WTC11 (cell line): ENCODE measurements around the gene CDKN3. TPM values are rescaled to one million over a fixed set of nuclear protein-coding genes. Genes with fewer than 3 reads are reported as not detected.

Source experiments
- ATAC-seq: fragments of 200-7000 bp; cut with Tn5 transposase; 2 replicates; pipeline ENCODE4 v1.10.0; 2021; ENCODE audit warnings: mild to moderate bottlenecking, moderate library complexity
- CTCF ChIA-PET: fragments of 300-600 bp; sonication (Branson Sonifier 250); formaldehyde crosslinking; loops from one replicate; lab custom pipeline; 2021; ENCODE audit warnings: antibody characterized with exemption; lab: Charles Lee
- POLR2A ChIA-PET: fragments of 350-600 bp; sonication (Branson Sonifier 250); formaldehyde crosslinking; loops from one replicate; lab custom pipeline; 2021; ENCODE audit warnings: antibody characterized with exemption; lab: Charles Lee
- DNase-seq: peaks from one replicate; pipeline ENCODE4 v3.0.0; 2021; ENCODE audit warnings: low spot score
- H3K27ac Mint-ChIP-seq: 2 replicates; pipeline ENCODE4 v1.8.0; 2021; ENCODE audit warnings: mixed read lengths
- H3K27me3 Mint-ChIP-seq: 2 replicates; pipeline ENCODE4 v1.8.0; 2021; ENCODE audit warnings: low read depth, mild to moderate bottlenecking, moderate library complexity, mixed read lengths
- H3K36me3 Mint-ChIP-seq: 2 replicates; pipeline ENCODE4 v1.8.0; 2021; ENCODE audit warnings: mixed read lengths
- H3K4me1 Mint-ChIP-seq: 2 replicates; pipeline ENCODE4 v1.8.0; 2022; ENCODE audit warnings: mixed read lengths
- H3K4me3 Mint-ChIP-seq: 2 replicates; pipeline ENCODE4 v1.8.0; 2021; ENCODE audit warnings: mild to moderate bottlenecking, moderate library complexity, mixed read lengths
- H3K9me3 Mint-ChIP-seq: 2 replicates; pipeline ENCODE4 v1.8.0; 2021; ENCODE audit warnings: mixed read lengths
- ETV6 ChIP-seq: sonication (generic); formaldehyde crosslinking; IDR thresholded peaks from 2 replicates; pipeline ENCODE4 v1.8.1; 2022; ENCODE audit warnings: mild to moderate bottlenecking, missing genetic modification reagents
- FOXP1 ChIP-seq: sonication (generic); formaldehyde crosslinking; IDR thresholded peaks from 2 replicates; pipeline ENCODE4 v1.8.0; 2022; ENCODE audit warnings: missing genetic modification reagents, mild to moderate bottlenecking, moderate library complexity, borderline replicate concordance
- GABPB1 ChIP-seq: sonication (generic); formaldehyde crosslinking; IDR thresholded peaks from 2 replicates; pipeline ENCODE4 v1.8.1; 2023; ENCODE audit warnings: mild to moderate bottlenecking, missing genetic modification reagents
- IRF2 ChIP-seq: sonication (generic); formaldehyde crosslinking; IDR thresholded peaks from 2 replicates; pipeline ENCODE4 v1.8.0; 2022; ENCODE audit warnings: low read depth, missing genetic modification reagents, borderline replicate concordance
- MXD4 ChIP-seq: fragments of 250-450 bp; sonication (Bioruptor Pico); IDR thresholded peaks from 2 replicates; pipeline ENCODE4 v1.8.0; 2021; ENCODE audit warnings: mild to moderate bottlenecking, moderate library complexity, borderline replicate concordance
- NFATC4 ChIP-seq: fragments of 250-450 bp; sonication (Bioruptor Pico); IDR thresholded peaks from 2 replicates; pipeline ENCODE4 v1.9.0; 2021; ENCODE audit warnings: mild to moderate bottlenecking
- NFYB ChIP-seq: sonication (generic); formaldehyde crosslinking; conservative IDR thresholded peaks from 2 replicates; pipeline ENCODE4 v1.8.0; 2022; ENCODE audit warnings: low read depth, missing genetic modification reagents
- NR2C2 ChIP-seq: sonication (generic); formaldehyde crosslinking; IDR thresholded peaks from 2 replicates; pipeline ENCODE4 v1.8.0; 2022; ENCODE audit warnings: mild to moderate bottlenecking, missing genetic modification reagents
- SP1 ChIP-seq: sonication (generic); formaldehyde crosslinking; conservative IDR thresholded peaks from 2 replicates; pipeline ENCODE4 v1.8.1; 2022; ENCODE audit warnings: missing genetic modification reagents
- TEAD1 ChIP-seq: sonication (generic); formaldehyde crosslinking; IDR thresholded peaks from 2 replicates; pipeline ENCODE4 v1.8.0; 2022; ENCODE audit warnings: mild to moderate bottlenecking, missing genetic modification reagents
- ZNF121 ChIP-seq: sonication (generic); formaldehyde crosslinking; IDR thresholded peaks from 2 replicates; pipeline ENCODE4 v1.8.0; 2023; ENCODE audit warnings: missing genetic modification reagents
- ZNF317 ChIP-seq: sonication (generic); formaldehyde crosslinking; IDR thresholded peaks from 2 replicates; pipeline ENCODE4 v1.8.1; 2023; ENCODE audit warnings: low read depth, mild to moderate bottlenecking, moderate library complexity, missing genetic modification reagents, borderline replicate concordance
- total RNA-seq: library from RNA; stranded (reverse); gene quantifications from 3 replicates; pipeline ENCODE4 v1.2.3, GENCODE V29; 2021
- TF ChIP-seq, protein P1 (sequence below): sonication (generic); formaldehyde crosslinking; IDR thresholded peaks from 2 replicates; pipeline ENCODE4 v1.8.0; 2022; ENCODE audit warnings: mild to moderate bottlenecking, missing genetic modification reagents
- TF ChIP-seq, protein P2 (sequence below): sonication (generic); formaldehyde crosslinking; IDR thresholded peaks from 2 replicates; pipeline ENCODE4 v1.8.1; 2022; ENCODE audit warnings: mild to moderate bottlenecking, missing genetic modification reagents, moderate library complexity, borderline replicate concordance
- TF ChIP-seq, protein P3 (sequence below): fragments of 250-450 bp; sonication (Bioruptor Pico); IDR thresholded peaks from 2 replicates; pipeline ENCODE4 v1.8.0; 2021; ENCODE audit warnings: mild to moderate bottlenecking
- TF ChIP-seq, protein P4 (sequence below): sonication (generic); formaldehyde crosslinking; conservative IDR thresholded peaks from 2 replicates; pipeline ENCODE4 v1.8.1; 2023; ENCODE audit warnings: mild to moderate bottlenecking, low read depth, missing genetic modification reagents, moderate library complexity

Gene CDKN3
- total RNA-seq, 1 experiment from 2014 or later: 55.4 TPM

DNA sequence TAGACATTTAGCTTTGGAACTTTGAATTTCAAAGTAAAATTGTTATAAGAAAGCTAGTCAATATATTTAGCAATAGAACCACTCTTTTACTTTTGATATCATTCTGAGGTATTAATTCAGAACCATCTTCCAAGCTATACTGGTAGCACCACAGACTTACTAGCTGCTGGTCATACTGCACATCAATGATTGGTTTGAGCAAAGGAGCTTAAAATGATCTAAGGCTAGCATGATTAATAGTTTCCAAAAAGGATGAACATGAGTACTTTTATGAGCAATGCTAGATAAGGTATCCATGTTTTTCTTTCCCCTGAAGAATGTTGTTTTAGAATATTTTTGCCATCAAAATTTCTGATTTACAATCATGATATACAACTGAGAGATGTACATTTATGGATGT, 27.2 kb downstream of the CDKN3 start (continued):
- TF ChIP-seq, protein P1, sequence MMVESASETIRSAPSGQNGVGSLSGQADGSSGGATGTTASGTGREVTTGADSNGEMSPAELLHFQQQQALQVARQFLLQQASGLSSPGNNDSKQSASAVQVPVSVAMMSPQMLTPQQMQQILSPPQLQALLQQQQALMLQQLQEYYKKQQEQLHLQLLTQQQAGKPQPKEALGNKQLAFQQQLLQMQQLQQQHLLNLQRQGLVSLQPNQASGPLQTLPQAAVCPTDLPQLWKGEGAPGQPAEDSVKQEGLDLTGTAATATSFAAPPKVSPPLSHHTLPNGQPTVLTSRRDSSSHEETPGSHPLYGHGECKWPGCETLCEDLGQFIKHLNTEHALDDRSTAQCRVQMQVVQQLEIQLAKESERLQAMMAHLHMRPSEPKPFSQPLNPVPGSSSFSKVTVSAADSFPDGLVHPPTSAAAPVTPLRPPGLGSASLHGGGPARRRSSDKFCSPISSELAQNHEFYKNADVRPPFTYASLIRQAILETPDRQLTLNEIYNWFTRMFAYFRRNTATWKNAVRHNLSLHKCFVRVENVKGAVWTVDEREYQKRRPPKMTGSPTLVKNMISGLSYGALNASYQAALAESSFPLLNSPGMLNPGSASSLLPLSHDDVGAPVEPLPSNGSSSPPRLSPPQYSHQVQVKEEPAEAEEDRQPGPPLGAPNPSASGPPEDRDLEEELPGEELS (CRISPR knock-in tag): no peak
- TF ChIP-seq, protein P2, sequence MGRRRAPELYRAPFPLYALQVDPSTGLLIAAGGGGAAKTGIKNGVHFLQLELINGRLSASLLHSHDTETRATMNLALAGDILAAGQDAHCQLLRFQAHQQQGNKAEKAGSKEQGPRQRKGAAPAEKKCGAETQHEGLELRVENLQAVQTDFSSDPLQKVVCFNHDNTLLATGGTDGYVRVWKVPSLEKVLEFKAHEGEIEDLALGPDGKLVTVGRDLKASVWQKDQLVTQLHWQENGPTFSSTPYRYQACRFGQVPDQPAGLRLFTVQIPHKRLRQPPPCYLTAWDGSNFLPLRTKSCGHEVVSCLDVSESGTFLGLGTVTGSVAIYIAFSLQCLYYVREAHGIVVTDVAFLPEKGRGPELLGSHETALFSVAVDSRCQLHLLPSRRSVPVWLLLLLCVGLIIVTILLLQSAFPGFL (CRISPR knock-in tag): no peak
- TF ChIP-seq NFYB (CRISPR knock-in tag) (no peak), ETV6 (CRISPR knock-in tag) (no peak)

DNA sequence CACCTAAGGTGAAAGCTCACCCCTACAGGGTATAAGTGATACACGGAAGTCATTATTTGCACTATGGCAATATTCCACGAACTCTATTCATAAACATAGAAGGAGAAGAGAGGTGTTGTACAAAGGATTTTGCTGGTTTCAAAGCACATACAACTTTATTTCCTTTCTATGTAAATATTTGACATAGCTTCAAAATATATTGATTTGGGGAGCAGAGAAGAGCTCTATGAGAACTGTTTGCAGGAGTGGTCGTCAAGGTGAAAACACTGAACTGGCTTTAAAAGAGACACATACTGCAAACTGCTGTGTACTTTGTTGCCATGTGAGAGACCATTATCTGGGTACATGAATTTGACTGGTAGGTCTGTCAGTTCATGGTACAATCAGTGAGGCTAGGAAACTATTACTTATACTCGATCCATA, 27.7 kb downstream of the CDKN3 start:
- DNase-seq: no peak
- H3K27me3 Mint-ChIP-seq: no peaks in the 10 kb centered on the region; the same call in 1 of the 2 replicates
- H3K4me3 Mint-ChIP-seq: no peak overlapping the region
- ATAC-seq: no peak
- POLR2A ChIA-PET: no interaction called here
- no peak overlapping the region for H3K27ac Mint-ChIP-seq
- H3K4me1 Mint-ChIP-seq: peaks cover 5% of the 10 kb centered on the region
- H3K36me3 Mint-ChIP-seq: peaks cover 34% of the 10 kb centered on the region
- no peaks in the 10 kb centered on the region for H3K9me3 Mint-ChIP-seq
- no peak for TF ChIP-seq NFATC4 (CRISPR knock-in tag)
- 0 out of 2 replicates have a peak, but pooled peaks have one; percentile 11 for TF ChIP-seq GABPB1 (CRISPR knock-in tag)
- TF ChIP-seq, all 79 proteins: peak for 1
- CTCF ChIA-PET: interaction anchor here (2.6 kb wide), 1 partner anchor 58 kb away, joined by 14 read pairs; no protein-coding TSS in a partner anchor

DNA sequence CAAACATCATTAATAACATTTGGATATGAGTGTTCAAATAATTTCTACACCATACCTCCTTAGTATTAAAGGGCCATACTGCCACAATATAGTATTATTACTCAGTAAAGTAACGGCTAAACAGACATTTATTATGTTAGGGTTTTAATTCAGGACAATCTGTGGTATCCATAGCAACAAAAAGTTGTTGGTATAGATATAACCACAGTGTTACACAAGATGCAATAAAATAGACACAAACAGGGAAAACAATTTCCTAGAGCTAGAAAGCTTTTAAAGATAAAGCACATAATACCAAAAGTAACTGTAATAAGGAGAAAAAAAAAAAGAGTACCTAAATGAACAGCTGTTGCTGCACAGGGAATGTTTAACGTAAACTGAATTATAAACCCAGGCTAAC, 28.3 kb downstream of the CDKN3 start:
- ATAC-seq (no peak), DNase-seq (no peak)
- Mint-ChIP-seq H3K4me1 (peaks cover 5% of the 10 kb centered on the region), H3K4me3 (no peak overlapping the region), H3K27ac (no peak overlapping the region), H3K36me3 (peaks cover 40% of the 10 kb centered on the region), H3K27me3 (no peaks in the 10 kb centered on the region; the same call in 1 of the 2 replicates), H3K9me3 (no peaks in the 10 kb centered on the region)
- CTCF ChIA-PET: interaction anchor here (2.6 kb wide), 1 partner anchor 58 kb away, joined by 14 read pairs; no protein-coding TSS in a partner anchor
- TF ChIP-seq FOXP1 (CRISPR knock-in tag) (no peak), ZNF317 (CRISPR knock-in tag) (no peak)
- POLR2A ChIA-PET: no interaction called here

DNA sequence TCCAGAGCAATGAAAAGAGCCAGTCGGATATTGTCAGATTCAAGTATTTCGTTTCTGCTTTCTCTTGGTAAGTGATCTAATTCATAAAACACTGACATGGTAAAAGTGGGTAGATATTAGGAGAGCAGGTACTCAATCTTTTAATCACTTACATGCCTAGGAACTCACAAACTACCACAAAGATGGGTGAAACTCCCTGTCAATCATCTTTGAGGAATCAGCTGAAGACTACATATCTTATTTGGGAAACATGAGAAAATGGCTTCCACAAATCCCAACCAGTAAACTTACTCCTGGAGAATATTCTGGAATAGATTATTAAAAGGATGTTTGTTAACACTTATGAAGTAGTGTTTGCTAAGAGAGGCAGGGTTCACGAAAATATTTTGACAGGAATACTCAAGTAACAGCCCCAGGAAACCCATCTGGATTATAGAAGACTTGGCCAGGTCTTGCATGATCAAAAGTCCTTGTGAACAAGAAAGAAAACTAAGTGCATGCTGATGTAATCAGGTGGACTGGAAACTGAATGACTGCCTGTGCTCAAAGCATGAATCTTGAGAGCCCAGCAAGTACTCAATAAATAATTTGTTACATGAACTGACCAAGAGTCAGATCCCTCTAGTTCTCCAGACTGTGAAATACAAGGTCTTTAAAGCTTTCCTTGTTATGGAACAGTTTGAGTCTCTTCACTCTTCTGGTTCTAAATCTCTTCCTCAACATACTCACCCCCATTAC, 28.9 kb downstream of the CDKN3 start:
- CTCF ChIA-PET: no interaction called here
- Mint-ChIP-seq H3K4me3 (no peak overlapping the region), H3K36me3 (peaks cover 46% of the 10 kb centered on the region)
- DNase-seq: no peak
- TF ChIP-seq, protein P1 (CRISPR knock-in tag): no peak
- TF ChIP-seq, protein P3, sequence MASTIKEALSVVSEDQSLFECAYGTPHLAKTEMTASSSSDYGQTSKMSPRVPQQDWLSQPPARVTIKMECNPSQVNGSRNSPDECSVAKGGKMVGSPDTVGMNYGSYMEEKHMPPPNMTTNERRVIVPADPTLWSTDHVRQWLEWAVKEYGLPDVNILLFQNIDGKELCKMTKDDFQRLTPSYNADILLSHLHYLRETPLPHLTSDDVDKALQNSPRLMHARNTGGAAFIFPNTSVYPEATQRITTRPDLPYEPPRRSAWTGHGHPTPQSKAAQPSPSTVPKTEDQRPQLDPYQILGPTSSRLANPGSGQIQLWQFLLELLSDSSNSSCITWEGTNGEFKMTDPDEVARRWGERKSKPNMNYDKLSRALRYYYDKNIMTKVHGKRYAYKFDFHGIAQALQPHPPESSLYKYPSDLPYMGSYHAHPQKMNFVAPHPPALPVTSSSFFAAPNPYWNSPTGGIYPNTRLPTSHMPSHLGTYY: no peak
- TF ChIP-seq GABPB1 (CRISPR knock-in tag) (no peak), IRF2 (CRISPR knock-in tag) (no peak), NFATC4 (CRISPR knock-in tag) (no peak), NR2C2 (CRISPR knock-in tag) (no peak), MXD4 (no peak), ZNF121 (CRISPR knock-in tag) (no peak), TEAD1 (CRISPR knock-in tag) (no peak), SP1 (CRISPR knock-in tag) (no peak)
- TF ChIP-seq, protein P4, sequence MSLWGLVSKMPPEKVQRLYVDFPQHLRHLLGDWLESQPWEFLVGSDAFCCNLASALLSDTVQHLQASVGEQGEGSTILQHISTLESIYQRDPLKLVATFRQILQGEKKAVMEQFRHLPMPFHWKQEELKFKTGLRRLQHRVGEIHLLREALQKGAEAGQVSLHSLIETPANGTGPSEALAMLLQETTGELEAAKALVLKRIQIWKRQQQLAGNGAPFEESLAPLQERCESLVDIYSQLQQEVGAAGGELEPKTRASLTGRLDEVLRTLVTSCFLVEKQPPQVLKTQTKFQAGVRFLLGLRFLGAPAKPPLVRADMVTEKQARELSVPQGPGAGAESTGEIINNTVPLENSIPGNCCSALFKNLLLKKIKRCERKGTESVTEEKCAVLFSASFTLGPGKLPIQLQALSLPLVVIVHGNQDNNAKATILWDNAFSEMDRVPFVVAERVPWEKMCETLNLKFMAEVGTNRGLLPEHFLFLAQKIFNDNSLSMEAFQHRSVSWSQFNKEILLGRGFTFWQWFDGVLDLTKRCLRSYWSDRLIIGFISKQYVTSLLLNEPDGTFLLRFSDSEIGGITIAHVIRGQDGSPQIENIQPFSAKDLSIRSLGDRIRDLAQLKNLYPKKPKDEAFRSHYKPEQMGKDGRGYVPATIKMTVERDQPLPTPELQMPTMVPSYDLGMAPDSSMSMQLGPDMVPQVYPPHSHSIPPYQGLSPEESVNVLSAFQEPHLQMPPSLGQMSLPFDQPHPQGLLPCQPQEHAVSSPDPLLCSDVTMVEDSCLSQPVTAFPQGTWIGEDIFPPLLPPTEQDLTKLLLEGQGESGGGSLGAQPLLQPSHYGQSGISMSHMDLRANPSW (CRISPR knock-in tag): no peak
- TF ChIP-seq, protein P2 (CRISPR knock-in tag): no peak
- TF ChIP-seq, all 79 proteins: peak for 0
- Mint-ChIP-seq H3K27ac (no peak overlapping the region), H3K27me3 (no peaks in the 10 kb centered on the region; the same call in 1 of the 2 replicates), H3K9me3 (no peaks in the 10 kb centered on the region), H3K4me1 (0 out of 2 replicates have a peak, but pooled peaks cover under 1% of the 10 kb centered on the region)
- POLR2A ChIA-PET: no interaction called here
- ATAC-seq: no peak
